GM19193 (cell line): Measurements from ENCODE around the gene GLRA3.

Experiments used
- POLR2A ChIP-seq: IDR thresholded peaks from 4 replicates; pipeline ENCODE4 v1.6.1; 2011; ENCODE audit not compliant: insufficient read depth, insufficient read length; ENCODE audit errors: extremely low read depth

The GLRA3 gene

GRCh38 chr4:174757736-174758135, 71.3 kb downstream of the GLRA3 start:
- no peak for TF ChIP-seq POLR2A

GRCh38 chr4:174753021-174753420, 76.0 kb downstream of the GLRA3 start:
- no peak for TF ChIP-seq POLR2A

GRCh38 chr4:174752026-174752425, 77.0 kb downstream of the GLRA3 start:
- TF ChIP-seq POLR2A = no peak

GRCh38 chr4:174749091-174749490, 80.0 kb downstream of the GLRA3 start:
- no peak for TF ChIP-seq POLR2A

GRCh38 chr4:174746710-174747109, 82.3 kb downstream of the GLRA3 start:
- no peak for TF ChIP-seq POLR2A

- no peak for TF ChIP-seq POLR2A
These were observed 86.5 kb downstream of the GLRA3 start for GRCh38 chr4:174742561-174742960.

GRCh38 chr4:174739576-174739975, 89.5 kb downstream of the GLRA3 start:
- TF ChIP-seq POLR2A = no peak

- no peak for TF ChIP-seq POLR2A
These were observed 94.9 kb downstream of the GLRA3 start for GRCh38 chr4:174734181-174734580.

GRCh38 chr4:174717828-174718227, 111.2 kb downstream of the GLRA3 start:
- TF ChIP-seq POLR2A = no peak

GRCh38 chr4:174716986-174717770, 111.9 kb downstream of the GLRA3 start:
- no peak for TF ChIP-seq POLR2A

GRCh38 chr4:174714393-174715211, 114.4 kb downstream of the GLRA3 start:
- no peak for TF ChIP-seq POLR2A

- TF ChIP-seq POLR2A = no peak
These were observed 115.2 kb downstream of the GLRA3 start for GRCh38 chr4:174713821-174714220.

- TF ChIP-seq POLR2A = no peak
These were observed 115.9 kb downstream of the GLRA3 start for GRCh38 chr4:174713181-174713580.

- no peak for TF ChIP-seq POLR2A
These were observed 119.5 kb downstream of the GLRA3 start for GRCh38 chr4:174709526-174709925.

- TF ChIP-seq POLR2A = no peak
These were observed 120.7 kb downstream of the GLRA3 start for GRCh38 chr4:174708381-174708780.

- no peak for TF ChIP-seq POLR2A
These were observed 121.1 kb downstream of the GLRA3 start for GRCh38 chr4:174707902-174708301.

GRCh38 chr4:174707051-174707676, 121.9 kb downstream of the GLRA3 start:
- TF ChIP-seq POLR2A = no peak
